Type B pancreatic cell (in vitro differentiated cells): ENCODE data around the gene SH3GL1. TPM values are rescaled to one million over a fixed set of nuclear protein-coding genes. Genes with fewer than 3 reads are reported as not detected.

ENCODE experiments used
- DNase-seq: peaks from one replicate; pipeline ENCODE4 v3.0.0; 2021; ENCODE audit warnings: mixed read lengths; ENCODE audit not compliant: unreplicated experiment; ENCODE audit errors: extremely low spot score
- H3K27ac Mint-ChIP-seq: 2 replicates; pipeline ENCODE4 v1.8.0; 2021; ENCODE audit warnings: mild to moderate bottlenecking, mixed read lengths
- H3K27me3 Mint-ChIP-seq: 2 replicates; pipeline ENCODE4 v1.8.0; 2021; ENCODE audit warnings: mixed read lengths
- H3K36me3 Mint-ChIP-seq: 2 replicates; pipeline ENCODE4 v1.8.0; 2021; ENCODE audit warnings: mixed read lengths
- H3K4me1 Mint-ChIP-seq: one replicate; pipeline ENCODE4 v1.8.0; 2021; ENCODE audit warnings: mixed read lengths; ENCODE audit not compliant: unreplicated experiment
- H3K4me3 Mint-ChIP-seq: 2 replicates; pipeline ENCODE4 v1.8.0; 2021; ENCODE audit warnings: mild to moderate bottlenecking, mixed read lengths
- H3K9me3 Mint-ChIP-seq: 2 replicates; pipeline ENCODE4 v1.8.0; 2021; ENCODE audit warnings: mixed read lengths
- total RNA-seq: library from RNA; stranded (reverse); gene quantifications from 2 replicates; pipeline ENCODE4 v1.2.1, GENCODE V29; 2021; ENCODE audit warnings: low replicate concordance
- TF ChIP-seq, protein P1 (sequence below): fragments of 200-600 bp; sonication (generic); conservative IDR thresholded peaks from 2 replicates; pipeline ENCODE4 v1.5.0; 2021; ENCODE audit warnings: antibody characterized with exemption, mild to moderate bottlenecking

The SH3GL1 gene
- total RNA-seq, 1 donor from 2014 or later = 74.4 TPM

DNA sequence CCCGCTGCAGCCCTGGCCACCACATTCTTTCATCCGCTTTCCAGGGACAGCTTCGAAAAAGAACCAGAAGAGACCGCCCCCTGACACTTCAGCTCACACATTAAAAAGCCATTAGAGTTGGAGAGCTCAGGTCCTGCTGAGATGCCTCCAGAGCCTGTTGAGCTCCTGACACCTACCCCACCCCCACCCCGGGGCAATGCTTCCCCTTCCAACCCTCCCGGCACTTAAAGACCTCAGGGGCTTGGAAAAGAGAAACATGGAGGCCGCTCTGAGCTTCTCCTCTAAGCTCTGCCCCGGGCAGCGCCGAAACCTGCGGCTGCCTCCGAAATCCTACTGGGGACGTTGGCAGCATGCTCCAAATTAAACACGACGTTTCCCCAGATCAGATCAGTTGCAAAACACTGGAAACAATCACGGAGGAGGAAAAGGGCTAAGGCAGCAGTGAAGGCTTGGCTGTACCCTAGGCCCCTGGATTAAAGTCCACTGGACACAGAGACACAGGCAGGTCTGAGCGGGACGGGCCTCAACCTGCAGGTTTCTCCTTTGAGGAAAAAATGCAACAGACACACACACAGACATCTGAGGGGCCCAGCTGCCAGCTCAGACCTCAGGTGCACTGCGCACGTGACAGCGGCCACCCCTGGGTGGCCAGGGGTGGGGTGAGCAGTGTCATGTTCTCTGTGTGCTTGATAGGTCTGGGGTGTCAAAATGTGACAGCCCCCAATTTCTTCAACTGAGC, 9.6 kb downstream of the SH3GL1 start:
- DNase-seq = no peak
- TF ChIP-seq, protein P1, sequence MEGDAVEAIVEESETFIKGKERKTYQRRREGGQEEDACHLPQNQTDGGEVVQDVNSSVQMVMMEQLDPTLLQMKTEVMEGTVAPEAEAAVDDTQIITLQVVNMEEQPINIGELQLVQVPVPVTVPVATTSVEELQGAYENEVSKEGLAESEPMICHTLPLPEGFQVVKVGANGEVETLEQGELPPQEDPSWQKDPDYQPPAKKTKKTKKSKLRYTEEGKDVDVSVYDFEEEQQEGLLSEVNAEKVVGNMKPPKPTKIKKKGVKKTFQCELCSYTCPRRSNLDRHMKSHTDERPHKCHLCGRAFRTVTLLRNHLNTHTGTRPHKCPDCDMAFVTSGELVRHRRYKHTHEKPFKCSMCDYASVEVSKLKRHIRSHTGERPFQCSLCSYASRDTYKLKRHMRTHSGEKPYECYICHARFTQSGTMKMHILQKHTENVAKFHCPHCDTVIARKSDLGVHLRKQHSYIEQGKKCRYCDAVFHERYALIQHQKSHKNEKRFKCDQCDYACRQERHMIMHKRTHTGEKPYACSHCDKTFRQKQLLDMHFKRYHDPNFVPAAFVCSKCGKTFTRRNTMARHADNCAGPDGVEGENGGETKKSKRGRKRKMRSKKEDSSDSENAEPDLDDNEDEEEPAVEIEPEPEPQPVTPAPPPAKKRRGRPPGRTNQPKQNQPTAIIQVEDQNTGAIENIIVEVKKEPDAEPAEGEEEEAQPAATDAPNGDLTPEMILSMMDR = no peak
- H3K36me3 Mint-ChIP-seq = peaks cover 3% of the 10 kb centered on the region
- H3K27ac Mint-ChIP-seq = peak overlapping the region; percentile 95
- H3K4me3 Mint-ChIP-seq = peak overlapping the region; percentile 74
- peaks cover 52% of the 10 kb centered on the region for H3K4me1 Mint-ChIP-seq
- H3K9me3 Mint-ChIP-seq = no peaks in the 10 kb centered on the region
- H3K27me3 Mint-ChIP-seq = no peaks in the 10 kb centered on the region

- Mint-ChIP-seq H3K4me3 (peak overlapping the region; percentile 74), H3K27ac (peak overlapping the region; percentile 95), H3K27me3 (no peaks in the 10 kb centered on the region), H3K36me3 (peaks cover 3% of the 10 kb centered on the region), H3K9me3 (no peaks in the 10 kb centered on the region), H3K4me1 (peaks cover 53% of the 10 kb centered on the region)
- TF ChIP-seq, protein P1 = no peak
- DNase-seq = no peak
These were observed 10.3 kb downstream of the SH3GL1 start for GRCh38 chr19:4390017-4390566.

- no peaks in the 10 kb centered on the region for H3K9me3 Mint-ChIP-seq
- H3K27me3 Mint-ChIP-seq = no peaks in the 10 kb centered on the region
- H3K27ac Mint-ChIP-seq = peak overlapping the region; percentile 95
- peaks cover 50% of the 10 kb centered on the region for H3K4me1 Mint-ChIP-seq
- no peak for DNase-seq
- H3K4me3 Mint-ChIP-seq = peak overlapping the region; percentile 74
- no peaks in the 10 kb centered on the region for H3K36me3 Mint-ChIP-seq
- TF ChIP-seq, protein P1 = no peak
These were observed 10.8 kb downstream of the SH3GL1 start for GRCh38 chr19:4389511-4390016.

DNA sequence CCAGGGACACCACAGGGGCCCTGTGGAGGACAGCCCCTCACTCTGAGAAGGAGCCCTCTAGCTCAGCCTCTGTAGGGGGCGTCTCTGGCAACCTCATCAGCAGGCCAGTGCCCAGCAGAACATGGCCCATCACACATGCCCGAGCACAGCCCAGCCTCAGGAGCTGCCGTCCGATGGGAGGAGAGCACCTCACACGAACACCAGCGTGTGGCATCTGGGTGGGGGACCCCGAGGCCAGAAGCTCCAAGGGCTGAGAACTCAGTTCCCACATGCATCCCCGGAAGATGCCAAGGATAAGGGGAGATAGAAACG, 11.3 kb downstream of the SH3GL1 start:
- Mint-ChIP-seq H3K27ac (peak overlapping the region; percentile 85), H3K4me3 (peak overlapping the region; percentile 68), H3K36me3 (no peaks in the 10 kb centered on the region), H3K27me3 (no peaks in the 10 kb centered on the region), H3K4me1 (peaks cover 44% of the 10 kb centered on the region), H3K9me3 (no peaks in the 10 kb centered on the region)
- TF ChIP-seq, protein P1 = no peak
- no peak for DNase-seq

DNA sequence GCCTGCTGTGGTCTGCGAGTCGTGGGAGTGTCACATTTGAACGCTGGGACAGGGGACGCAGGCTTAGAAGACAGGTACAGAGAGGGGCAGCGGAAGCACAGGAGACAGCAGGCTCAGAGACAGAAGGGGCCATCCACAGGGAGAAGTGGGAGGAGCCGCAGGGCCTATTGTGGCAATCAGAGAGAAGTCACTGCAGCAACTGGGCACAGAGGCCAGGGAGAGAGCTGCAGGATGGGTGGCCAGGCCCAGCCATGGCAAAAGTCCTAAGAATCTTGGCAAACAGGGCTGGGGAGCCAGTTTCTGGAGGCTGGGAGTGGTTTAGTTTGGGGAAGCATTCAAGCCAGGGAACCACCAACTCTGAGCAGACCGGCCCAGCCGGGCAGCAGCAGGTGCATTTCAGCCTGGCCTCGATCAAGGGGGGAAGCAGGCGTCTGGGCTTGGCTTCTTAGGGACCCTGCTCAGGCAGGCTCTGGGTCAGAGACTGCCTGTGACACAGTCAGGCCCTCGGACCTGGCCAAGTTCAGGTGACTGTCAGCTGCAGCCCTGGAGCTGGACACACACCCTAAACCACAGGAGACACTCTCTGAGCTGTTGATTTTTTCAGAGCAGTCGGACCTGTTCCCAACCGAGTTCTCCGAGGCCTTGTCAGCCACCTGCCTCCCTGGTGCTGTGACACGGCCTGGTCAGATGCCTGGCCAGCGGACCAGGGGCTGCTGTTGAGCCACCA, 11.8 kb downstream of the SH3GL1 start:
- peaks cover 41% of the 10 kb centered on the region for H3K4me1 Mint-ChIP-seq
- no peak for DNase-seq
- H3K27ac Mint-ChIP-seq = peak overlapping the region; percentile 85
- TF ChIP-seq, protein P1 = no peak
- no peaks in the 10 kb centered on the region for H3K36me3 Mint-ChIP-seq
- H3K4me3 Mint-ChIP-seq = peak overlapping the region; percentile 68
- no peaks in the 10 kb centered on the region for H3K9me3 Mint-ChIP-seq
- H3K27me3 Mint-ChIP-seq = no peaks in the 10 kb centered on the region
